ENCODE results near the gene POLK.

- TF ChIP-seq POLR2A (IDR thresholded peaks at IDR 0.05) (no peak), CTCF (IDR thresholded peaks at IDR 0.05 in 4 of 5, conservative IDR thresholded peaks at IDR 0.05 in 1 of 5) (no peak)
Measured at GRCh38 chr5:75529185-75529584, 17.5 kb downstream of the POLK start.

Measured in gastrocnemius medialis (tissue), 4 donors.